GM13976 (cell line): Measurements from ENCODE around the gene VAPB.

Experiments
- DNase-seq: peaks from one replicate; pipeline ENCODE4 v3.0.0; 2012; ENCODE audit warnings: low spot score
- in situ Hi-C: fragments of 300-500 bp; cut with MboI; formaldehyde crosslinking; loops from one replicate; pipeline ENCODE4 v1.12.0; 2022; ENCODE audit warnings: low sequenced_read_pairs, mixed read lengths, inconsistent platforms; ENCODE audit not compliant: unreplicated experiment
- TF ChIP-seq, protein P1 (sequence below): IDR thresholded peaks from 2 replicates; pipeline ENCODE4 v1.5.1; 2012; ENCODE audit warnings: borderline replicate concordance, mild to moderate bottlenecking; ENCODE audit not compliant: insufficient read depth; ENCODE audit errors: extremely low read depth, missing control alignments, control extremely low read depth

The VAPB gene

DNA sequence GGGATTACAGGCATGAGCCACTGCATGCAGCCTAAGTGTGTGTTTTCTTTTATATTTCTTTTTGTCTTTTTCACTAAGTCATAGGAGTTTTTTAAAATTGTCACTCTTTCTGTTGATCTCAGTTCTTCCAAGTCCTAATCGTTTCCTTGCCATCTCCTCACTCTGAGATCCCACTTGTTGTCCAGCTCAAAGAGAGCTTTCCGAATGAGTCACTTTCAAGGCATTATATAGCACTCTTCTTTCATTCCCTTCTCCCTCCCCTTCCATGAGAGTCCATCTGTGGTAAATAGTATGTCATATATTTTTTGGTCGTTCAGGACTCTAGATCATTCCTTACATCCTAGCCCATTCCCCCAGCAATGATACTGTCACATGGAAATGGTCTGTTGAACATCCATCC is 4.3 kb downstream of the VAPB start:
- in situ Hi-C loops: no loop called here
- DNase-seq: no peak
- TF ChIP-seq, protein P1, sequence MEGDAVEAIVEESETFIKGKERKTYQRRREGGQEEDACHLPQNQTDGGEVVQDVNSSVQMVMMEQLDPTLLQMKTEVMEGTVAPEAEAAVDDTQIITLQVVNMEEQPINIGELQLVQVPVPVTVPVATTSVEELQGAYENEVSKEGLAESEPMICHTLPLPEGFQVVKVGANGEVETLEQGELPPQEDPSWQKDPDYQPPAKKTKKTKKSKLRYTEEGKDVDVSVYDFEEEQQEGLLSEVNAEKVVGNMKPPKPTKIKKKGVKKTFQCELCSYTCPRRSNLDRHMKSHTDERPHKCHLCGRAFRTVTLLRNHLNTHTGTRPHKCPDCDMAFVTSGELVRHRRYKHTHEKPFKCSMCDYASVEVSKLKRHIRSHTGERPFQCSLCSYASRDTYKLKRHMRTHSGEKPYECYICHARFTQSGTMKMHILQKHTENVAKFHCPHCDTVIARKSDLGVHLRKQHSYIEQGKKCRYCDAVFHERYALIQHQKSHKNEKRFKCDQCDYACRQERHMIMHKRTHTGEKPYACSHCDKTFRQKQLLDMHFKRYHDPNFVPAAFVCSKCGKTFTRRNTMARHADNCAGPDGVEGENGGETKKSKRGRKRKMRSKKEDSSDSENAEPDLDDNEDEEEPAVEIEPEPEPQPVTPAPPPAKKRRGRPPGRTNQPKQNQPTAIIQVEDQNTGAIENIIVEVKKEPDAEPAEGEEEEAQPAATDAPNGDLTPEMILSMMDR: no peak

DNA sequence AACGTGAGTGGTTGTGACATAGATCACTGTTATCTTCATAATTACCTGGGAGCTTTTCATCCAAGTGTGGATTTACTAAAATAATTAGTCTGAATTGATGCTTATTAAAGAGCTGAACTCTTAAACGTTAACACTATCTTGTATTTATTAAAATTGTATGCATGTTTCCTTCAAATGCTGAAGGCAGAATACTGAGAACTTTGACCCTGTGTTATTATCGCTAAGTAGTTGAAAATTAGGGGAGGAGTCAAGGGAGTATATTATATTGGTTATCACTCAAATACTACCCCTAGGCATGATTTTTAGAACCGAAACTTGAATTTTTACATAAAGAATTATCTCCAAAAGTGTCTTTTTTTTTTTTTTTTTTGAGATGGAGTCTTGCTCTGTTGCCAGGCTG is 5.8 kb downstream of the VAPB start:
- TF ChIP-seq, protein P1: no peak
- in situ Hi-C loops: no loop called here
- DNase-seq: no peak

DNA sequence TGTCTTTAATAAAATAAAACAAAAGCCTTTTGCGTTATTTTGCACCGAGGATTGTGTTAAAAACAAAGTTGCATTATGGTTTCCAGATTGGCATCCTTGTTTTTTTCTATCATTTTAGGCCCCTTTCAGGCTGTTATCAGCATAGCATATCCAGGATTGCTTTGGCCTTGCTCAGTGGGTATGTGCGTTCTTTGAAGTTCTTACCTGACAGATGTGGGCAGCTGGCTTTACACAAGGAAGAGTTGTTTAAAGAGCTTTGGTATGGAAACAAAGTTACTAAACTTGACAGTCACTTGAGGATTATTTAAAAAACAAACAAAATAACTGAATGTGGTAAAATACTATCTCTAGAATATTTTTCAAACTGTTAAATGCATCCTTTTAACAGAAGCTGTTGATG is 6.6 kb downstream of the VAPB start:
- TF ChIP-seq, protein P1: no peak
- no peak for DNase-seq
- in situ Hi-C loops: no loop called here

DNA sequence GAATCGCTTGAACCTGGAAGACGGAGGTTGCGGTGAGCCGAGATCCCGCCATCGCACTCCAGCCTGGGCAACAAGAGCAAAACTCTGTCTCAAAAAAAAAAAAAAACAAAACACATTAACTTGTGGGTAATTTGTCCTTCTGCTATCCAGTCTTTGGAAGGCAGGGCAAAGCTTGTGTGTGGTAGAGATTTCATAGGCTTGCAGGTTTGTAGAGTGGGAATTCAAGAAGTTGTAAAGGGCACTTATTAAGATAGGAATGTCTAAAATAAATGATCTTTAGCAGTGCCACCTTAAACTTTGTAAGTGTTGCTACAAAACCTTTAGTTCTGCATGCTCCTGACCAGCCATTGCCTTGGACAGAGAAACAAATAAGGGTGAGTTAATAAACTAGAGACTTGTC is 8.4 kb downstream of the VAPB start:
- TF ChIP-seq, protein P1: no peak
- no peak for DNase-seq
- in situ Hi-C loops: no loop called here

DNA sequence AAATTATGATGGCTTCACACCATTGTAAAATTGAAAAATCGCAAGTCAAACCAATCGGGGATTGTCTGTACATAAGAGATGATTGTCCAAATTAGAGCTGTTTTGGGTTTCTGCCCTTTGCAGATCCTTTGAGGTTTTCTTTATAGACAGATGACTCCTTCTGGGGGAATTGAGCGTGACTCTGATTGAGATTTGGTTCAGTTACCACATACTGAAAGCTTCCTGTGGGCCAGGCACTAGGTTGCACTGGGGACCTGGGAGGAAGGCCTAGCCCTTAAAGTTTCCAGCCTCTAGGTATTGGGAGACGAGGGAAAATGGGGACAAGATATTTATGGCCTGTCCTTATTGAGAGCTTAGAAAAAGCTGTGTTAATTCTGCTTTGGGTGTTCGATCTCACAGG is 9.2 kb downstream of the VAPB start:
- no peak for DNase-seq
- TF ChIP-seq, protein P1: no peak
- in situ Hi-C loops: no loop called here

DNA sequence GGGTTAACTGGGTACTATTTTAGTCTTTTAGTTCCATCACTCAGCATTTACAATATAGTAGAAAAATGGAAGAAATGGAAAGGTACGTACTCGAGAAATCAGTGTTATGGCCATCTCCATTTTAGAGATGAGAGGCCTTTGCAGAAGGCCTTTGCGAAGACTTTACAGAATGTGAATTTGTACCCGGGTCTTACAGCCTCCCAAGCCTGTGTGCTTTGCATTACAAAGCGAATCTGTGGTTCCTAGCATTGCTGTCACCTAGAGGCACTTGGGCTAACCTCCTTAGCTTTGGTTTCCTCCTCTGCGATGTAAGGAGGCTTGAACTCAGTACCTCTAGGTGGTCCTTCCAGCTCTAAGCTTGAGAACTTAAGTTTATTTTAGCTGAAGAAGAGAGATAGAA is 10.9 kb downstream of the VAPB start:
- TF ChIP-seq, protein P1: no peak
- no peak for DNase-seq
- in situ Hi-C loops: no loop called here

DNA sequence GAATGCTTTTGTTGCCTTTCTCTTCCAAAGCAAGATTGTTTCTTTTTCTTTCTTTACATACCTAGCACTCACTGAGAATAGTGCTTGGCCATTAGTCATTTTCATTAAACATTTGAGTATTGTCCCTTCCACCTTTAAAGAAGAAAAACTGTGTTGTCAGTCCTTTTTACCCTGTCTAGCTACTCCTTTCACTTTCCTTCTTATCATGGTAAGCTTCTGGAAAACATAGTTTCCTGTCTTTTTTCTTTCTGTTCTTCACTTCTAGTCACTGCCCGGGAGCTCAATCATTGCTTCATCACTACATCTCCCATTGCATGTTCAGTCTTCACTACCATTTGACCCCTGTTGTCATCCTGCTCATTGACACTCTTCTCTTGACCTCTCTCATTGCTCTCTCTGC is 12.1 kb downstream of the VAPB start:
- TF ChIP-seq, protein P1: no peak
- DNase-seq: no peak
- in situ Hi-C loops: no loop called here
